Panc1 (cell line): ENCODE results near the gene OR52E8.

ENCODE experiments used
- SIN3A ChIP-seq: IDR thresholded peaks from 2 replicates; pipeline ENCODE4 v1.6.1; 2012; ENCODE audit warnings: low read depth, mild to moderate bottlenecking, low read length, moderate library complexity, borderline replicate concordance; ENCODE audit not compliant: insufficient read depth
- TCF7L2 ChIP-seq: IDR thresholded peaks from 2 replicates; pipeline ENCODE4 v1.6.1; 2011; ENCODE audit warnings: mild to moderate bottlenecking, low read depth, low read length, inconsistent platforms
- TF ChIP-seq, protein P1 (sequence below): fragments of 450-650 bp; IDR thresholded peaks from 2 replicates; pipeline ENCODE4 v1.5.1; 2017; ENCODE audit warnings: mild to moderate bottlenecking
- TF ChIP-seq, protein P2 (sequence below), 2 experiments: IDR thresholded peaks; 2 replicates each; pipeline ENCODE4 v1.6.1; 2011 to 2012; ENCODE audit warnings: low read depth in 2 of 2, control low read depth in 1 of 2, low read length in 1 of 2, mild to moderate bottlenecking in 1 of 2, moderate library complexity in 1 of 2; ENCODE audit not compliant: insufficient read depth in 1 of 2

DNA sequence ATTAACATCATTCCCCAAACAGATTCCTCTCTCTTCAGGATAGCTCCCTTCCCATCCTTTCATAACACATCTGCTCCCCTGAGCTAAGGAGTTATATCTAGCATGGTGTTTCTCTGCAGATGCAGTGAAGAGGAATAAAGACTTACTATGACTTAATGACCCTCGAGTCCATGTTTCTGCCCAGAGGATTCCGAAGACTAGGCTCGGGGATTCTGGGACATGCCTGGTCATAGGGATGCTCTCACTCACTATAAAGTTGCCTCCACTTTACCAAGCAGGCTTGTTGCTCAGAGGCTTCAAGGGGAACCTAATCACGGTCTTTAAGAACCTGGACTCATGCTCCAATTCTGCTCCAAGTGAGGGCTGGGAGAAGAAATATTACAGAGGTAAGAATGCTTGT lies 22.8 kb upstream of the OR52E8 start, which contains the start of gene OR52E4:
- TF ChIP-seq, protein P1, sequence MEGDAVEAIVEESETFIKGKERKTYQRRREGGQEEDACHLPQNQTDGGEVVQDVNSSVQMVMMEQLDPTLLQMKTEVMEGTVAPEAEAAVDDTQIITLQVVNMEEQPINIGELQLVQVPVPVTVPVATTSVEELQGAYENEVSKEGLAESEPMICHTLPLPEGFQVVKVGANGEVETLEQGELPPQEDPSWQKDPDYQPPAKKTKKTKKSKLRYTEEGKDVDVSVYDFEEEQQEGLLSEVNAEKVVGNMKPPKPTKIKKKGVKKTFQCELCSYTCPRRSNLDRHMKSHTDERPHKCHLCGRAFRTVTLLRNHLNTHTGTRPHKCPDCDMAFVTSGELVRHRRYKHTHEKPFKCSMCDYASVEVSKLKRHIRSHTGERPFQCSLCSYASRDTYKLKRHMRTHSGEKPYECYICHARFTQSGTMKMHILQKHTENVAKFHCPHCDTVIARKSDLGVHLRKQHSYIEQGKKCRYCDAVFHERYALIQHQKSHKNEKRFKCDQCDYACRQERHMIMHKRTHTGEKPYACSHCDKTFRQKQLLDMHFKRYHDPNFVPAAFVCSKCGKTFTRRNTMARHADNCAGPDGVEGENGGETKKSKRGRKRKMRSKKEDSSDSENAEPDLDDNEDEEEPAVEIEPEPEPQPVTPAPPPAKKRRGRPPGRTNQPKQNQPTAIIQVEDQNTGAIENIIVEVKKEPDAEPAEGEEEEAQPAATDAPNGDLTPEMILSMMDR = no peak
- TF ChIP-seq SIN3A = no peak
- TF ChIP-seq, protein P2, sequence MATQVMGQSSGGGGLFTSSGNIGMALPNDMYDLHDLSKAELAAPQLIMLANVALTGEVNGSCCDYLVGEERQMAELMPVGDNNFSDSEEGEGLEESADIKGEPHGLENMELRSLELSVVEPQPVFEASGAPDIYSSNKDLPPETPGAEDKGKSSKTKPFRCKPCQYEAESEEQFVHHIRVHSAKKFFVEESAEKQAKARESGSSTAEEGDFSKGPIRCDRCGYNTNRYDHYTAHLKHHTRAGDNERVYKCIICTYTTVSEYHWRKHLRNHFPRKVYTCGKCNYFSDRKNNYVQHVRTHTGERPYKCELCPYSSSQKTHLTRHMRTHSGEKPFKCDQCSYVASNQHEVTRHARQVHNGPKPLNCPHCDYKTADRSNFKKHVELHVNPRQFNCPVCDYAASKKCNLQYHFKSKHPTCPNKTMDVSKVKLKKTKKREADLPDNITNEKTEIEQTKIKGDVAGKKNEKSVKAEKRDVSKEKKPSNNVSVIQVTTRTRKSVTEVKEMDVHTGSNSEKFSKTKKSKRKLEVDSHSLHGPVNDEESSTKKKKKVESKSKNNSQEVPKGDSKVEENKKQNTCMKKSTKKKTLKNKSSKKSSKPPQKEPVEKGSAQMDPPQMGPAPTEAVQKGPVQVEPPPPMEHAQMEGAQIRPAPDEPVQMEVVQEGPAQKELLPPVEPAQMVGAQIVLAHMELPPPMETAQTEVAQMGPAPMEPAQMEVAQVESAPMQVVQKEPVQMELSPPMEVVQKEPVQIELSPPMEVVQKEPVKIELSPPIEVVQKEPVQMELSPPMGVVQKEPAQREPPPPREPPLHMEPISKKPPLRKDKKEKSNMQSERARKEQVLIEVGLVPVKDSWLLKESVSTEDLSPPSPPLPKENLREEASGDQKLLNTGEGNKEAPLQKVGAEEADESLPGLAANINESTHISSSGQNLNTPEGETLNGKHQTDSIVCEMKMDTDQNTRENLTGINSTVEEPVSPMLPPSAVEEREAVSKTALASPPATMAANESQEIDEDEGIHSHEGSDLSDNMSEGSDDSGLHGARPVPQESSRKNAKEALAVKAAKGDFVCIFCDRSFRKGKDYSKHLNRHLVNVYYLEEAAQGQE (IDR thresholded peaks at IDR 0.05; ENCODE audit: insufficient read depth in 1 of 2, low read depth in 2 of 2, low read length in 1 of 2) = no peak
- TF ChIP-seq TCF7L2 = no peak
